DND-41 (cell line): ENCODE measurements around the gene MAML3.

Experiments used
- EZH2 ChIP-seq: IDR thresholded peaks from 3 replicates; pipeline ENCODE4 v1.6.1; 2012; ENCODE audit warnings: borderline replicate concordance, low read depth, mild to moderate bottlenecking, moderate library complexity, low read length, inconsistent platforms; ENCODE audit not compliant: severe bottlenecking
- TF ChIP-seq, protein P1 (sequence below): IDR thresholded peaks from 2 replicates; pipeline ENCODE4 v1.5.1; 2012; ENCODE audit warnings: borderline replicate concordance, low read length, moderate library complexity, mild to moderate bottlenecking; ENCODE audit not compliant: poor library complexity, severe bottlenecking; ENCODE audit errors: extremely low read depth

GRCh38 chr4:139795527-139796314 lies 358.3 kb downstream of the MAML3 start:
- TF ChIP-seq EZH2 = no peak
- TF ChIP-seq, protein P1, sequence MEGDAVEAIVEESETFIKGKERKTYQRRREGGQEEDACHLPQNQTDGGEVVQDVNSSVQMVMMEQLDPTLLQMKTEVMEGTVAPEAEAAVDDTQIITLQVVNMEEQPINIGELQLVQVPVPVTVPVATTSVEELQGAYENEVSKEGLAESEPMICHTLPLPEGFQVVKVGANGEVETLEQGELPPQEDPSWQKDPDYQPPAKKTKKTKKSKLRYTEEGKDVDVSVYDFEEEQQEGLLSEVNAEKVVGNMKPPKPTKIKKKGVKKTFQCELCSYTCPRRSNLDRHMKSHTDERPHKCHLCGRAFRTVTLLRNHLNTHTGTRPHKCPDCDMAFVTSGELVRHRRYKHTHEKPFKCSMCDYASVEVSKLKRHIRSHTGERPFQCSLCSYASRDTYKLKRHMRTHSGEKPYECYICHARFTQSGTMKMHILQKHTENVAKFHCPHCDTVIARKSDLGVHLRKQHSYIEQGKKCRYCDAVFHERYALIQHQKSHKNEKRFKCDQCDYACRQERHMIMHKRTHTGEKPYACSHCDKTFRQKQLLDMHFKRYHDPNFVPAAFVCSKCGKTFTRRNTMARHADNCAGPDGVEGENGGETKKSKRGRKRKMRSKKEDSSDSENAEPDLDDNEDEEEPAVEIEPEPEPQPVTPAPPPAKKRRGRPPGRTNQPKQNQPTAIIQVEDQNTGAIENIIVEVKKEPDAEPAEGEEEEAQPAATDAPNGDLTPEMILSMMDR = no peak
